SIG-M5 (cell line): ENCODE data around the gene NPFF.

Experiments used
- DNase-seq: peaks from one replicate; lab custom pipeline; 2025; lab: John Stamatoyannopoulos, UW

The NPFF gene

DNA sequence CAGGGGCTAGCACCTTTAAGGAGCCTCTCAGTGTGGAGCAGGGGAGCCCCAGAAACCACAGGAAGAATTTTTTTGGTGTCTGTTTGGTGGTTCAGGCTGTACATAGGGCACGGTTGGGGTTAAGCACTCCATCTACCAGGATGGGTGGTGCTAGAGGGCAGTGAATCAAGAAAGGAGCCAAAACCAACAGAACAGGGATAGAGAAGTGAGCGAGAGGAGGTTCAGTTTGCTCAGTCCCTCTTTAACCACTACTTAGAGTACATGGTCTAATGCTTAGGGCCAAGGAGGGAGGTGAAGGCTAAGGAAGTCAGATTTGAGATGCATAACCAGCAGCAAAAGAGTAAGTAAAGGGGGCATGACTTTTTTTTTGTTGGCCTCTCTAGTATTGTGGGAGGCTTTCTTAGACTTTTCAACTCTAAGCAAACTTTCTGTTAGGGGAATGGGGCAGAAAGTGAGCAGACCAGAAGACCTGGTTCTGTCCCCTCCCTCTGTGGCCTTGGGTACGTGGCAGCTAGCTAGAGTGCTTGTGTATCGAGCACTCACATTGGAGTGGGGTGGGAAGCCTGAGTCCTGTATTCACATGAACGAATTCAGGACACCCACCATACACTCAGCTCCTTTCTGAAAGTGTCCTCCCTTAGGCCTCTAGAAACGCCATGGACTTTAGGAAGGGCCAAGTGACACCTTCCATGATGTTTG, 6.6 kb upstream of the NPFF start:
- DNase-seq, result no peak

DNA sequence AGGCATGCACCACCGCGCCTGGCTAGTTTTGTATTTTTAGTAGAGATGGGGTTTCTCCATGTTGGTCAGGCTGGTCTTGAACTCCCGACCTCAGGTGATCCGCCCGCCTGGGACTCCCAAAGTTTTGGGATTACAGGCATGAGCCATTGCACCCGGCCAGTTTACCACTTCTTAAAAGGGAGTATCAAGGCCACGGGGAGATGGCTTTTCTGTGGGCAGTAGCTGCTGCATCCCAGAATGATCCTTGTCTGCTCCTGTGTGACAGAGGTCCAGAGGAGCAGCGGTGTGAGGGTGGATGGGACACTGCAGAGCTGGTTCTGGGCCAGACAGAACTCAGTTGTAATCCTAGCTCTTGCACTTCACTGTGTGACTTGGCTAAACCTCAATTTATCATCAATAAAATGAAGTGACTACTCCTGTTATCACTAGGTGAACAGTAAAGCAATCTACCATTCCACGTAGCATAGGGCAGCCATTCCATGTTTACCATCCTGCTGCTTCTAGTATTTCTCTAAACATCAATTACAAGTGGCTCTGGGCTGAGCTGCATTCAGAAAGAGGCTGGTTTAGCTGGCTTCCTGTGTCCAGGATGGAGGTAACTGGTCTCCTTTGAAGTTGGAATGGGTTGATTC, 3.0 kb upstream of the NPFF start:
- no peak for DNase-seq

DNA sequence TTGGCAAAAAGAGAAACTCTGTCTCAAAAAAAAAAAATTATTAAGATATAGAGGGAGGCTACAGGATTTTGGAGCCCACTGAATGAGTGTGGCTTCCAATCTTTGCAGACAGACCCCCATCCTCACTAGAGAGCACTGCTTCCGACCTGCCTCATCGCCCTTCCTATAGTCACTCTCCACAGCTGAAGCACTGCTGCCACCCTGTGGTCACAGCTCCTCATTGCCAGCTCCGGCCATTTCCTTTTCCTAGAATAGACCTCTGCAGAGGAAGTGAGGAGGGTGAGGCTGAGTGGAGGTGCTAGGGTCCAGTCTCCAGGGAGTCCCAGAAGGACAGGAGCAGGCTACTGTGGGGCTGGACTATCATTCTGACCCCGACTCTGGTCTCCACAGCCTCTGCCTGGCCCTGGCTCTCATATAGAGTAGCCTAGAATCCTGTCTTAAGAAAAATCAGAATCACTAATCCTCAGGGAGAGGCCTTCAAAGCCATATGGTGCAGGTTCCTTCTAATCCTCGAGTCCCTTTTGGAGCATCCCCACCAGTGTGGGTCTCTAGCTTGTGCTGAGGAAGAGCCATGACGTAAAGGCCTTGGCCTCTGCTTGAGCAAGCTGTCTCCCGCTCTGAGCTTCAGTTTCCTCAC, 1.4 kb upstream of the NPFF start:
- DNase-seq, result peak; percentile 49

DNA sequence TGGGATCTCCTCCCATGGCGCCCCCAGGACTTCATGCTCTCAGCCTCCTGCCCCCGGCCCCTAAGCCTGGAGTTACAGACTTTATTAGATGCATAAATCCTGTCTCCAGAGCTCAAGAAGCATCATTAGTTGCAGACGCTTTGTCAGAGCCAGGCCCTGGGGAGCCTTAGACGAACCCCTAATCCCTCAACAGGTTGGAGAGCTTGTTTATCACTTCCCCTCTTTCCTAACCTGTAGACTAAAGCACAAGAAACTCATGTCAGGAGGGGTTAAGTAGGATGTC, 260 bp upstream of the NPFF start:
- no peak for DNase-seq

DNA sequence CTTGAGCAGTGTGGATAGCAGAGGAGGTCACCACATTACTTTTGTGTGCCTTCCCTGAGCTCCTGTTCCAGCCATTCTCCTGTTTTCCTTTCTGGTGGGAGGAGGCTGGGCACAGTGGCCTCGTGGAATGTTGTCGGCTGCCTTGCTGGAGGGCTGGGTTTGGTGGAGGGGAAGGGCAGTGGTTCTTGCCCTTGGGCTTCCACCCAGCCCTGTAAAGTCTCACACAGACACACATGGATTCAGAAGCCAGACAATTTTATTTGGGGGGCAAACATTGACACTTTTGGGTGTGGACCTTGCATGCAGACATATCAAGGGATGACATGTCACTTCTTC, 866 bp downstream of the NPFF start:
- DNase-seq, result no peak

DNA sequence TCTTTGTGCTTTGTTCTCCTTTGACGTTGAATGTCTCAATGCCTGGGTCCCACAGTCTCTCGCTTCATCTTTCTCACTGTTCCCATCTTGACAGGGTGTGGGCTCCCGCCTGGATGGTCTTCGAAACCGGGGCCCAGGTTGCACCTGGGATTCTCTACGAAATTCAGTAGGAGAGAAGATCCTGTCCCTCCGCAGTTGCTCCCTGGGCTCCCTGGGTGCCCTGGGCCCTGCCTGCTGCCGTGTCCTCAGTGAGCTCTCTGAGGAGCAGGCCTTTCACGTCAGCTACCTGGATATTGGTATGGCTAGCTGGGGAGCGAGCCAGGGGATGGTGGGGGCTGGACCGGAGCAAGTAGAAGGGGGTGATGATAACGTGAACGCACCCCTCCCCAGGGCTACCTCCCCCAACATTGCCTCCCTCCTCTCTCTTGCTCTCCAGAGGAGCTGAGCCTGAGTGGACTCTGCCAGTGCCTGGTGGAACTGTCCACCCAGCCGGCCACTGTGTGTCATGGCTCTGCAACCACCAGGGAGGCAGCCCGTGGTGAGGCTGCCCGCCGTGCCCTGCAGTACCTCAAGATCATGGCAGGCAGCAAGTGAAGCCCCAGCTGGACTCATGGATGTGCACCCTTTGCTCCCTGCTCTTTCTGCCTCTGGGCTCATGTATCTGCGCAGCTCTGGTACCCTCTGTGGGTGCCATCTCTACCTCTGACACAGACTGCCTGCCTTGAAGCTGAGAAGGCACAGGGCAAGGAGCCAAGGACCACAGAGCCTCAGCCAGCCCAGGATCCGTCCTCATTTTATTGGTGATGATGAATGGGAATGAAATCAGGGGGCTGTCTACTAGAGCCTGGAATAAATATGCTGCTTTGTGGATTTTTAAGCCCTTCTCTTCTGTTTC, 1.5 kb downstream of the NPFF start:
- no peak for DNase-seq

DNA sequence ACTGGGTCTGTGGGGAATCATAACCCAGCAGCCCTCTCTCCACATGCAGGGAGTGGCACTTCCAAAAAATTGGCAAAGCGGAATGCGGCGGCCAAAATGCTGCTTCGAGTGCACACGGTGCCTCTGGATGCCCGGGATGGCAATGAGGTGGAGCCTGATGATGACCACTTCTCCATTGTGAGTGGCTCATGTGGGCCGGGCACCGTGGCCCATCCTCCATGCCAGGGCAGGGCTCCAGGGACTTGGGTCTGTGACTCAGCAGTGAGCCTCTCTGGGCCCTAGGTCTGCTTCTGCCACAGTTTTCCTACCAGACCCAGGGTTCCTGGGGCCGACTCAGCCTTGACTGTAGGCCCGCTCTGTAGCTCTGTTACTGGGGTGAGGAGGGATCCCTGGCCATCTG, 2.2 kb downstream of the NPFF start:
- no peak for DNase-seq

DNA sequence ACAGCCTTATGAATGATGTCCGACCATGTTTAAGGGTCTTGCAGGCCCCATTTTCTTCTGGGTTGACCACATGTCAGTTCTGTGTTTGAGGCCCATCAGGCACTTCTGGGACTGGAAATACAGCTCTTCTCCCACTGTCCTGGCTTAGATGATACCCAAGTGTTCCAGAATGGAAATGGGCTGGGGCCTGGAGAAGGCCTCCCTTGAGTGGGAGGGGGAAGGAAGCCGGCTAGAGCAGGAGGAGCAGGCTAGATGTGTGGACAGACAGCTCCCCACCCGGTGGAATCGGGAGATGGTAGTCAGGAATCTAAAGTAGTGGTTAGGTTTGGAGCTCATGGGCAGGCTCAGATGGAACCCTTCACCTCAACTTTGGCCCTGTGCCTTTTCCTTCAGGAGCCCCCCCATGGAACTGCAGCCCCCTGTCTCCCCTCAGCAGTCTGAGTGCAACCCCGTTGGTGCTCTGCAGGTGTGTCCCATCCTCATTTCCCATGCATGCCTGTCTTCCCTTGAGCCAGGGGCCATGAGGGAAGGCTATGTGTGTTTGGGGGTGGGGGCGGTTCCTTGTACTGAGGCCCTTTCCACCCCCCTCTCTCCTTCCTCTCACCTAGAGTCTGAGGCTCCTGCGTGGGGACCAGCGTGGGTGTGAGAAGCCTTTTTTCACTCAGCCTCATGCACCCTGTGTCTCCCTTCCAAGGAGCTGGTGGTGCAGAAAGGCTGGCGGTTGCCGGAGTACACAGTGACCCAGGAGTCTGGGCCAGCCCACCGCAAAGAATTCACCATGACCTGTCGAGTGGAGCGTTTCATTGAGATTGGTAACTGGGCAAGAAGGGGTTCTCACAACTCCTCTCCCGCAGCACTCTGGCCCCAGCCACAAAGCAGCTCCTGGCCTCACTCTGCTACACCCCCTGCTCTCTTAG, 3.0 kb downstream of the NPFF start:
- DNase-seq, result no peak

DNA sequence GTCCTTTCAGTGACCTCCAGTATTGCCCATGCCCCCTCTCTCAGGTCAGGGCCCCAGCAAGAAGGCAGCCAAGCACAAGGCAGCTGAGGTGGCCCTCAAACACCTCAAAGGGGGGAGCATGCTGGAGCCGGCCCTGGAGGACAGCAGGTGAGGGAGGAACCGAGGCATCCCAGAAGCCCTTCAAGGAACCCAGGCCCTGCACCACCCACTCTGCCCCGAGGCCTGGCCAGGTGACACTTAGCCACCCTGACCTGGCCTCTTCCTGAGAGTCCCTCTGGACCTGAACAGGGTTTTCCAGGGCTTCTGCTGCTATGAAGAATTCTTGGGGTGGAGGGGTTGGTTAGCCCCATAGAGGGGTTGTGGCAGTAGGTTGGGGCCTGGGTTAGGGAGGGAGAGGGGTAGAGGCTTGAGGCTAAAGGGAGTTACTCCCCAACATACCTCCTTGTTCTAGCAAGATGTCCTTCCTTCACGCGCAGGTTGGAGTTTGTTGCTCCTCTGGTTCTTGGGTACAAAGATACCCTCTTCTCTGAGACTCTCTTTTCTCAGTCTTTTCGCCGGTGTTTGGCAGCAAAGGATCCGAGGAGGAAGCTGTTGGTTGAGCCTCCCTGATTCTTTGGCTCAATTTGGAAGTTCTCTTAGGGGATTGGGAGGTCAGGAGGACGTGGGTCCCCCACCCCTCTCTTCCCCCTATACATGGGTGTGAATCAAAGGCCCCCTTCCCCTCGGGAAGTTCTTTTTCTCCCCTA, 4.1 kb downstream of the NPFF start:
- no peak for DNase-seq

DNA sequence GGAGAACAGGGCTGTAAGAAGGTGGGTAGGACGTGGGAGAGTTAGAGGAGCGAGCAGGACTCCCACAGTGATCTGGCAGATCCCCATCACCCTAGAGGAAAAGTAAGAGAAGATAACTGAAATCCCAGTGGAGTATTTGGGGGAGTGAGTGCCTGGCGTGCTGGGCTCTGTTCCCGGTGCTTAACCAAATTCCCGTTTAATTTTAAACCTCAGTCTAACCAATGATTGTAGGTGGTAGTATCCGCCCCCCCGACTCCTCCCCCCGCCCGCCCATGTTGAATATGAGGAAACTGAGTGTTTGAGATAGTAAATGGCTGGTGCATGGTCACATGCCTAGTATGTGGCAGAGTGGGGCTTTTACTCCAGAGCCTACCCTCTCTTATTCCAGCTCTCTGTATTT, 5.0 kb downstream of the NPFF start:
- DNase-seq, result no peak

DNA sequence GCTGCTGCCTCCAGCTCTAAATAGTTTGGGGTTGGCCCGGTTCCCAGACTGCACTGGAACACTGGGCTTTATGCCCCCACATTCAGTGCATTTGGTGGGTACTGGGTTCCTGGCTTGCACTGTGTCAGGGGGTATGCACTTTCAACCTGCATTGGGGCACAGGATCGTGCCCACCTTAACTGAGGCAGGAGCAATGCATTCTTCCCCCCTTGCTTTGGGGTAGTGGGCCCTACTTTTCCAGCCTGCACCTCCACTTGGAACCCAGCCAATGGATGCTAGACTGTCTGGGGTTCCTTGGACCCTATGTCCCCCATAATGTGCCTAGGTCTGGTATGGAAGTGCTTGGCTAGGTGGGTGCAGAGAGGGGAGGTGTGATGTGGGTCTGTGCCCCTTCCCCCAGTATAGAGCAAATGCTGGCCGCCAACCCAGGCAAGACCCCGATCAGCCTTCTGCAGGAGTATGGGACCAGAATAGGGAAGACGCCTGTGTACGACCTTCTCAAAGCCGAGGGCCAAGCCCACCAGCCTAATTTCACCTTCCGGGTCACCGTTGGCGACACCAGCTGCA, 5.6 kb downstream of the NPFF start:
- DNase-seq, result no peak

DNA sequence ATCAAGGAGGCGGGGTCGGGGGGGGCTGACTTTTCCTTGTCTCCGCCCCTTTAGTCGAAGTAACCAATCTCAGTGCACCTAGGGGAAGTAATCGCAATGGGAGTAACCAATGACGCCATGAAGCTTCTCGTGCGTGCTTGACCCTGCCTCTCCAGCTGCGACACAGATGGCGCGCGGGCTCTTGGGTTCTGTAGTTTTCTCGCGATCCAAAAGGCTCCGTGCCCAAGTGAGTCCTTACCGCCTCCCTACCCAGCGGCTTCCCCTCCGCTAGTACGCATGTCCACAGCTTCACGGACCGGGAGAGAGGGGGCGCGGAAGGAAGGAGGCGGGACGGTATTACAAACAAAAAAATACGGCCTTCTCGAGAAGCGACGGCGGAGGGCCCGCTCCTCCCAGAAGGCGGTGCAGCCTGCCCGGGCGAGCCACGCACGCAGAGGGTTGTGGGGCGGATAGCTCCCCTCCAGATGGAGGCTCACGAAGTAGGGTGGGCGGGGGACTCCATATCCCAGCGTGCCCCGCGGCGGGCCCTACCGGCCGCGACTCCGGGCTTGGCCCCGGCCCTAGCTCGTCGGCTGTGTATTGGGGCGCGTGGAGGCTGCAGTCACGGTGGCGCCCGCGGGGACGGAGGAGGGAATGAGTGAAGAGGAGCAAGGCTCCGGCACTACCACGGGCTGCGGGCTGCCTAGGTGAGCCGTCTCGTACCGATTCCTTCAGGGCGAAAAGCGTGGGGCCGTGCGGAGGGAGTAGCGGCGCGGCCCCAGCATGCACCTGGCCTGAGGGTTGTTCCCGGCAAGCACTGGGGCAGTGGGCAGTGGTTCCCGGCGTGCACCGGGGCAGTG, 6.3 kb downstream of the NPFF start, which contains the start of gene TARBP2:
Gene TARBP2, plus strand, starts transcription at position 508 of the 839 bp plus-strand sequence. Its CDS starts 126 bp downstream, at position 634.
- peak; percentile 96 for DNase-seq

DNA sequence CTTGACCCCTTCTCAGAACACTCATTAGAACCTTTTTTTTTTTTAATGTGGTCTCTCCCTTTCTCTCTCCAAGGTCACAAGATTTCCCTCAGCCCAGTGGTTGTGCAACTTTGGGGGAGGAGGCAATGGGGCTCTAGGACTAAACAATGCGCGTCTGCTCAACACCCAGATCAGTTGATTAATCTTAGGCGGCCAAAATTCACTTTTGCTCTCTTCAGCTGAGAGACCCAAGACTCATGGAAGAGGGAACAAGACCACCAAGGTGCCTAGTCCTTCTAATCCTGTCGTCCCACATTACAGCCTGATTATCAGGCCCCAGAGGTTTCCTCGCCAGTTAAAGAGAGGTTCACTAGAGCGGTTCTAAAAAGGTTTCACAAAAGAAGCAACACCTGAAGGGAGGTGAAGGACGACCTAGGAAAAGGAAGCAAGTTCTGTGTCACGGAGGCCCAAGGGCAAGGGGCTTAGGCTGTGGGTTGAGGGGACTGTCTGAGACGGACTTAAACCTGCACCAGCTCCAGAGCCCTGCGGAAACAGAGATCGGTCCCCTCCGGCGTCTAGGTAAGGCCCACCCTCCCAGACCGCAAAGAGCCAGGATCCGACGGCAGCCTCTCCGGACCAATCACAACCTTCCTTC, 7.0 kb downstream of the NPFF start:
- peak; percentile 36 for DNase-seq

DNA sequence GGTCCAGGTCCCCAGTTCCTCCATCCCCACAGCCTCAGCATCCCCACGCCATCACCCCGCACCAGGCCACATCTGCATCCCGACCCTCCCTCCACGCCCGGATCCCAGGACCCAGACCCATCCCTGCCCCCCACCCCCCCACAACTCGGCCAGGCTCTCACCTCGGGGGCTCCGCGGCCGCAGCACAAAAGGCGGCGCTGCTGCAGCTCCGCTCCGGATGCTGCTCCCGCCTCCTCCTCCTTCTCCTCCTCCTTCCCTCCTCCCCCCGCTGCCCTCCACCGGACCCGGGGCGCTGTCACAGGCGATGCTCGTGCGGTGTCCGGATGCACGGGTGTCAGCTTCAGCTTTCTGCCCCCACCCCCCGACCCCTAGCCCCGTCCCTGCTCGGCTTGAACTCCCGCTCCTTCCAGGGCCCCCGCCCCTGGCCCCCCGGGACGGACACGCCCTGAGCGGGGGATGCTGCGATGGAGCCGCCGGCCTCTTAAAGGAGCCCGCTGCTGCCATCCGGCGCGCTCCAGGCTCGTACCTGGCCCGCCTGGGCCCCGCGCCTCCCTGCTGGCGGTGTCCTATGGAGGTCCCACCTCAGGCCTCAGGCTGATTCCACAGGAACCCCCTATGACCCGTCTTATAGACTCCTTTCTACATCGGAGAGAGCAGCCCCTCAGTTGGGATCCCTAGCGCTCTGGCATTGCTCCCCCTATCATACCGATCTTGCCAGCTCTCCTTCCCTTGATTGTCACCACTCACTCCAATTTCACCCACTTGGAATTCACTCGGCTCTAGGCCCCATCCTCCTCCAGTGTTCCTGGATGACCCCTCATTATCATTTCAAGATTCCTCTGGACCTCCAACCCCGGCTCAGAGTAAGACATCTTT, 7.8 kb downstream of the NPFF start, which contains the start of gene MAP3K12:
Gene MAP3K12, minus strand, starts transcription at position 193 of the 876 bp plus-strand sequence. CDS start 12,067 bp downstream, outside the sequence.
- DNase-seq, result no peak

DNA sequence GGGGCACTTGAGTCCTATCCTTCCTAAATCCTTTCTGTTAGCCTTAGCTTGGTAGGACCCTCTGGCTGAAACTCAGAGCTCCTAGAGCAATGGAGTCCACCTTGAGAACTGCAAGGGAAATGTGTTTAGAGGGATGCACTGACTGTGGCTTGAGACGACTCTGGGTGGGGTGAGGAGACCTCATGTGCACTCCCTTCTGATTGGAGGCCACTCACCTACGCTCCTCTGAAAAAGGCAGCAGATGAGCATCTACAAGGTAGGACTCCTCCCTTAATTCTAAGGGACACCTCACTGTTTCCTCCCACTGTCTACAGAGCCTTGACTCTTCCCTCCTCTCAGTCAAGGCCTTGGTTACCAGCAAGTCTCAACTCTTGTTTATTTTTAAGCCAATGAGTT, 9.1 kb downstream of the NPFF start:
- no peak for DNase-seq

DNA sequence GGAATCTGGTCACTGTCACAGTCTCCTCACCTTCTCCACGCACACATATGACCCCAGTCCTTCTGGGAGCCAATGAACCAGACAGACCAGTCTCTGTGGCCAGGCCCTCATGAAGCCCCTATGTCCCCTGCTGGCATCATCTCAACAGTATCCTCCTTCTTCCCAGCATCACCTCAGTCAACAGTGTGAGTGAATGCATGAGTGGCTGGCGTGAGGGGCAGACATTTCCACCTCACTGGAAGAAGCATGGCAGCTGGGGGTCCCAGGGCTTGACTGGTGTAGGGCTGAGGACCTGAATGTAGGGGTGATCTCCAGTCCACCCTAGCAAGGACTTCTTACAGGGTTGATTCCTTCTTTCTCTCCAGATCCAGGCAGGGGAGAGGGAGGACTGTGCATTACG, 9.8 kb downstream of the NPFF start:
- no peak for DNase-seq

DNA sequence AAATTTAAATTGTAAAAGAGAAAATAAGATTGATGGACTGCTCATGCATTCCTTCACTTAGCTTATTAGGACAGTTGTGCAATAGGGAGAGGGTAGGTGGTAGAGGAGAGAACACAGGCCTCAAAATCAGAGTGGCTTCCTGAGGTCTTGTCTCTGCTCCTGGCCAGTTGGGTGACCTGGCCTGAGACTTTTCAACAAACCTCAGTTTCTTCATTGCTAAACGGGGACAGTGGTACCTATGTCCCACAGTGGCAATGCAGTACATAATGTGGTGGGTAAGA, 10.6 kb downstream of the NPFF start:
- no peak for DNase-seq
